HG03457 (cell line): ENCODE results near the gene RWDD1.
A peak's percentile ranks its signal among the peaks of the same experiment; 100 is the strongest.
"Not testable (repeated sequence)": the region's sequence is repeated elsewhere in the genome, so short reads cannot be mapped to it uniquely, and the experiment has no call there.

ENCODE experiments used
- ATAC-seq: cut with Tn5 transposase; IDR thresholded peaks from one replicate; pipeline ENCODE4 v1.9.1; 2021; ENCODE audit warnings: moderate number of reproducible peaks; ENCODE audit not compliant: unreplicated experiment

The RWDD1 gene

DNA sequence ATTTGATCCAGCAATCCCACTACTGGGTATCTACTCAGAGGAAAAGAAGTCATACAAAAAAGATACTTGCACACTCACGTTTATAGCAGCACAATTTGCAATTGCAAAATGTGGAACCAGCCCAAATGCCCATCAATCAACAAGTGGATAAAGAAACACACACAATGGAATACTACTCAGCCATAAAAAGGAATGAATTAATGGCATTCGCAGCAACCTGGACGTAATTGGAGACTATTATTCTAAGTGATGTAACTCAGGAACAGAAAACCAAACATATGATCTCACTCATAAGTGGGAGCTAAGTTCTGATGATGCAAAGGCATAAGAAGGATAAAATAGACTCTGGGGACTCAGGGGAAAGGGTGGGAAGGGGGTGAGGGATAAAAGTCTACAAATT, 33.6 kb downstream of the RWDD1 start:
- not testable (repeated sequence) for ATAC-seq

DNA sequence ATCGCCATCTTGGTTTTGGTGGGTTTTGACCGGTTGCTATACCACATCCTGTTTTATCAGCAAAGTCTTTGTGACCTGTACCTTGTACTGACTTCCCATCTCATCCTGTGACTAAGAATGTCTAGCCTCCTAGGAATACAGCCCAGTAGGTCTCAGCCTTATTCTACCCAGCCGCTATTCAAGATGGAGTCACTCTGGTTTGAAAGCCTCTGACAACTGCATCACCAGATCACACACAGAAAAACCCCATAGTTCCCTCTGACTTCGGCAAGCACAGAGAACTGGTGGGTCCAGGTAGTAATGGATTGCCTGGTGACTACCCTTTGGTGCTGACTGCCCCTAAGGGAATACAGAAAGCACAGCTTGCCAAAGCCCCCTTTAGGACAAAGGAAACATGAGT, 34.6 kb downstream of the RWDD1 start:
- no peak for ATAC-seq

DNA sequence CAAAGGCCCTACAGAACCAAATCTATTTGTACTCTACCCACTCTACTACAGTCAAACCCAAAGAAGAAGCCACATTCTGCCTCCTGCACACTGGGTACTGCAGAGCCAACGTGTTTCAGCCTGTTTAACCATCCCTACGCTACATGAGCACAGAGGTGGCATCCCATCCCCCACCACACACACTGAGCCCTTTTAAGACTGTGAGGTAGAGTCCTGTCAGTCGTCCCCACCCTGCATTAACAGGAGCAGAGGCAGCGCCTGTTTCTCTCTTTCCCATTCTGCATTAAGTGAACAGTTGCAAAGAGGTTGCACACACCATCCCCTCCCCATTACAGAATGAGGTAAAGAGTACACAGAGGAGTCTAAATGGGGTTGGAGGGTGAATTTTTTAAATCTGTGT, 39.8 kb downstream of the RWDD1 start:
- ATAC-seq: no peak

DNA sequence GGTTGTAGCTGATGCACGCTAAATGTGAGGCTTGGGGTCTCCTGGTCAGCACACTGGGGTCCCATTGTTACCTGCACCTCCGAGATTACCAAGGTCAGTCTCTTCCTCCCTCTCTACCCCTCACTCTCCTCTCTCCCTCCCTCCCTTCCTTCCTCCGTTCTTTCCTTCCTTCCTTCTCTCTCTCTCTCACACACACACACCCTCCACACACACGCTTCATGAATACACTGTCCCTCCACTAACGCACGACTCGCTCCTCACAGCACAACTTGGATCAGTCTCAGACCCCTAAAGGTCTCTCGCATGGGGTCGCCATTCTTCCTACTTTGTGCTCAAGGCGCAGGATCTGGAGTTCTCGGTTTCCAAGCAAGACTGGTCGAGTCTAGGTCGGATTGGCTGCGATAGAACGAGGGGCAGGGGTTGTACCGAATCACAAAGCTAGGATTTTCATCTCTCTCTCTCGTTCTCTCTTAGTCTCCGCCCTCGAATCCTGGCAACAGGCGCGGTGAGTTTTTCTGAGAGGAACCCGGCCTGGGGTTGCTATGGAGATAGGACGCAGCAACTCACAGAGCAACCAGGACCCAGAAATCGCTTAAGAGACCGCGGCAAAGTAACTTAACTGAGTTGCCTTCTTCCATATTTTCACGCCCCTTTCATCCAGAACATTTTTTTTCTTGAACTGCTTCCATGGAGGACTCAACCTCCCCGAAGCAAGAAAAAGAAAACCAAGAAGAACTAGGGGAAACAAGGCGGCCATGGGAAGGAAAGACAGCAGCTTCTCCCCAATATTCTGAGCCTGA, 44.8 kb downstream of the RWDD1 start, which contains the start of gene RSPH4A:
RSPH4A (plus strand) TSS at position 543 of the 800 bp plus-strand sequence; CDS start at position 688, 145 bp downstream.
- ATAC-seq: peak; percentile 99

DNA sequence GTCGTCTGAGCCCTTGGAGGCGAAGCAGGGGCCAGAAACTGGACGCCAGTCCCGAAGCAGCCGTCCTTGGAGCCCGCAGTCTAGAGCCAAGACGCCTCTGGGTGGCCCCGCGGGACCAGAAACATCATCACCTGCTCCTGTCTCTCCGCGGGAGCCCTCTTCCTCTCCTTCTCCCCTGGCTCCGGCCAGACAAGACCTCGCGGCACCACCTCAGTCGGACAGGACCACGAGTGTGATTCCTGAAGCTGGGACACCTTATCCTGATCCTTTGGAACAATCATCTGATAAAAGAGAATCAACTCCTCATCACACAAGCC, 45.4 kb downstream of the RWDD1 start:
- ATAC-seq: no peak

DNA sequence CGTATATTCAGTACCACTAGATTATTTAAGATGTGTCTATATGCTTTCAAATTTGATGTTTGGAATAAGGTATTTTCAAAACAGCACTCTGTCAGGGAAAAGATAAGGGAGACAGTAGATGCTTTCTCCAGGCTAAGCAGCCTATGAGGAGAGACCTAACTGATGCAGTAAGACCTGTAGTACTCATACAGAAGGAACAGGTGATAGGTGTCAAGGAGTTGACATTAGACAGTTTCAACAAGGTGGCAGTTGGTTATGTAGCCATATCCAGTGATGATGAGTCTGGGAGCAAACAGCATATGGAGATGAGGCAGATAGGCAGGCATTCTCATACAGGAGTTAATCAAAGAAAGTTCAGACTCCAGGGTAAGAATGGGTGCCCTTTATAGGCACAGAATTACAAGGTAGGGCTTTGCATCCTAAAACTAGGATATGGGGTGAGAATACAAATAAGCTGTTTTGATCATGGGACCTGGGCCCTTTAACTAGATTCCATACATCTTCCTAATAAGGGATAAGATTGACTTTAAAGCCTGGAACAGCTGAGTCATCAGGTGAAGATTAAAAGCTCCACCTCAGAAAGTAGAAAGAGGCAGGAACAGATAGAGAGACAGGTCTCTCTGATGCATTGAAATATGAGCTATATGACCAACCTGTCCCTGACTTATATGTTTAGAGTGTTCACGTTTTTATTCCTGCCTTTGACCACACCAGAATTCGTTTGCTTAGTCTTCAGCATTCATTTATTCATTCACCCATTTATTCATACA, 52.9 kb downstream of the RWDD1 start:
- ATAC-seq: no peak

DNA sequence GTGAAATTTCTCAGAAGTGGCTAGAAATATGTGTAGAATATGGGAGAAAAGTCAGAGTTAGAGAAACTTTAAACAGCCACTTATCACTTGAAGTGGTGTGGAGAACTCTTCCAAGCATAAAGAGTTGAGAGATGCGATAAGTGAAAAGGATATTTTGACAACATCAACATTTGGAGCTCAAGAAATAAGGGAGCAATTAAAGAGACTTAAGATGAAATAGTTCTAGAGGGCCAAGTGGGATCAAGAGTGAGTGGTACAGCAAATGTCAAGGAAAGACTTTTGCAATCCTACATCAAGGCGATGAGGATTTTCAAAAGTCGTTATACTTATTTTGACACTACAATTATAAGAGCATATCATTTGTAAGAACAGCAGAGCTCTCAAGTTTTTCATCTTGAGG, 54.6 kb downstream of the RWDD1 start:
- ATAC-seq: no peak

DNA sequence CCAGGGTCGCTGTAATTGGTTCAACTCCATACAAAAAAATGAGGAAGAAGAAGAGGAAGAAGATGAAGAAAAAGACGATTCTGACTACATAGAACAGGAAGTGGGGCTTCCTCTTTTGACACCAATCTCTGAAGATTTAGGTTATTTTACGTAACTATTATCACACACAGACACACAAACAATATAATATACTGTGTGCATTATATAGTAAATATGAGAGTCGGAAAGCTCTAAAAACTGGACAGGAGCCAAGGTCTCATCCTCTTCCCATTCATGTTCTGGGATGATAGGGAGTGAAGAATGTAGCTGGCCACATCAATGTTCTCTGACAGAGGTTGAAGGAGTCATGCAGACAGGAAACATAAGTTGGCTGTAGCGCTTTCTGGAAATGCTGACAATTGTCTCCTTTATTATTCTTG, 58.3 kb downstream of the RWDD1 start:
- ATAC-seq: no peak

DNA sequence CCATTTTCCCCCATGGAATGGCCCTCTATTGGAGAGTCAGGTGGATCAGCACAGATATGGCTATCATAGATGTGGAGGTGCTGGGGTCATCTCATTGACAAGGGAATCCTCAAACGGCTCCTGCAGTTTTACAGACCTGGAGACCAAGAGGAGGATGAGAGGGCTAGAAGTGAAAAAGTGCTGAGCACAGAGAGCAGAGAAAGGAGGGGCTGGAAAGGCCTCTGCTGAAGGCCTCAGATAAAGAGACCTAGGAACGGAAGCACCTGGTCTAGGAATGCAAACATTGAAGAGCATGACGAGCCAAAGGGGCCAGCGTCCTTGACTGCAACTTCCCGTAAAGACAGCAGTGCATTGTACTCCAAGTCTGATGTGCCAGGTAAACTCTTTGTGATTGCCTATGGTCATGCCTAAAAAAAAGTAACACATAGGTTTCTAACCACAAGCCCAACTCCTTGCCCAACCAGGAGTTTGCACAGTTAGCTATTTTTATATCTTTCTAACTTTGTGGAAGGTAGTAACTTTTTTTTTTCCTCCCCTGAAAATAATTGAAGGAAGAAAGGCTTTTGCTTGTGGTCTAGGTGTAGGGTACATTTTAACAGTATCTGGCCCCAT, 60.2 kb downstream of the RWDD1 start:
- no peak for ATAC-seq

DNA sequence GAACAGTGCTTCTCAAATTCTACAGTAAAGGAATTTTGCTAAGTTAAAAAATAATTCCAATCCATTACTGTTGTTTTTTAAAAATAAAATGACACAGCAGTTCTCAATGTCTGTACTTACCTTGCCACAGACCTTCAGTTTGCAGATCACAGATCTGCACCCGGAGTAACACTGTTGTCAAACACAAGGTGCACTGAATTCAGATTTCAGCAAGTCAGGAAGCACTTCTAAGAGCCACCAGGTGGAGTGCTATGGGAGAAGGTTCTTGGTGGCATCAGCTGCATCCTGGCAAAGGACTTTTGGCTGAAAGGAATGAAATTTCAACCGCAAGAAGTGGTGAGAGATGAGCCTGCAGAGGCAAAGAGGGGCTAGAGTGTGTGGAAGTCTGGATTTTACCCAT, 62.4 kb downstream of the RWDD1 start:
- ATAC-seq: no peak
